WERI-Rb-1 (cell line): Measurements from ENCODE around the gene ANG.

Experiments
- DNase-seq: peaks from one replicate; pipeline ENCODE4 v3.0.0-alpha.2; 2020
- H3K27ac ChIP-seq: fragments of 250-450 bp; sonication (Bioruptor Pico); 2 replicates; pipeline ENCODE4 v1.5.1; 2020; ENCODE audit warnings: mild to moderate bottlenecking, moderate library complexity
- H3K27me3 ChIP-seq: fragments of 250-450 bp; sonication (Bioruptor Pico); 2 replicates; pipeline ENCODE4 v1.5.1; 2021; ENCODE audit warnings: mild to moderate bottlenecking, low read depth, moderate library complexity; ENCODE audit not compliant: insufficient read depth, severe bottlenecking
- H3K36me3 ChIP-seq: fragments of 250-450 bp; sonication (Bioruptor Pico); 2 replicates; pipeline ENCODE4 v1.5.1; 2020; ENCODE audit warnings: mild to moderate bottlenecking, moderate library complexity
- H3K4me3 ChIP-seq: 2 replicates; pipeline ENCODE4 v1.5.1; 2011; ENCODE audit warnings: low read depth, mild to moderate bottlenecking, control low read depth, low read length
- H3K9me3 ChIP-seq: fragments of 250-450 bp; sonication (Bioruptor Pico); 2 replicates; pipeline ENCODE4 v1.5.1; 2021; ENCODE audit warnings: mild to moderate bottlenecking, moderate library complexity; ENCODE audit not compliant: severe bottlenecking
- CTCF ChIP-seq: IDR thresholded peaks from 2 replicates; pipeline ENCODE4 v1.5.1; 2011; ENCODE audit warnings: low read depth, mild to moderate bottlenecking, control low read depth, inconsistent platforms, low read length

The ANG gene

GRCh38 chr14:20680843-20681347 is 7.7 kb upstream of the ANG start:
- TF ChIP-seq CTCF, result no peak
- H3K4me3 ChIP-seq, result no peak overlapping the region
- no peak overlapping the region for H3K27ac ChIP-seq
- no peaks in the 10 kb centered on the region for H3K36me3 ChIP-seq
- H3K27me3 ChIP-seq, result peaks cover 95% of the 10 kb centered on the region
- no peak for DNase-seq
- H3K9me3 ChIP-seq, result peaks cover 29% of the 10 kb centered on the region

GRCh38 chr14:20681348-20682126 is 7.0 kb upstream of the ANG start:
- DNase-seq, result no peak
- H3K4me3 ChIP-seq, result no peak overlapping the region
- no peak for TF ChIP-seq CTCF
- H3K27me3 ChIP-seq, result peaks cover 95% of the 10 kb centered on the region
- no peak overlapping the region for H3K27ac ChIP-seq
- no peaks in the 10 kb centered on the region for H3K36me3 ChIP-seq
- H3K9me3 ChIP-seq, result peaks cover 29% of the 10 kb centered on the region

GRCh38 chr14:20682127-20682434 is 6.5 kb upstream of the ANG start:
- no peaks in the 10 kb centered on the region for H3K36me3 ChIP-seq
- peaks cover 95% of the 10 kb centered on the region for H3K27me3 ChIP-seq
- TF ChIP-seq CTCF, result no peak
- H3K9me3 ChIP-seq, result peaks cover 29% of the 10 kb centered on the region
- DNase-seq, result no peak
- H3K27ac ChIP-seq, result no peak overlapping the region
- no peak overlapping the region for H3K4me3 ChIP-seq

GRCh38 chr14:20682435-20683124 is 6.0 kb upstream of the ANG start:
- Histone ChIP-seq H3K27me3 (peaks cover 95% of the 10 kb centered on the region), H3K27ac (no peak overlapping the region), H3K36me3 (no peaks in the 10 kb centered on the region), H3K9me3 (peaks cover 29% of the 10 kb centered on the region), H3K4me3 (no peak overlapping the region)
- DNase-seq, result no peak
- no peak for TF ChIP-seq CTCF

GRCh38 chr14:20683125-20683890 is 5.3 kb upstream of the ANG start:
- no peaks in the 10 kb centered on the region for H3K36me3 ChIP-seq
- no peak overlapping the region for H3K27ac ChIP-seq
- no peak for DNase-seq
- H3K4me3 ChIP-seq, result no peak overlapping the region
- H3K9me3 ChIP-seq, result peaks cover 29% of the 10 kb centered on the region
- peaks cover 97% of the 10 kb centered on the region for H3K27me3 ChIP-seq
- no peak for TF ChIP-seq CTCF
